ENCODE results near the gene ABCA8.

- TF ChIP-seq CTCF (IDR thresholded peaks at IDR 0.05) (no peak), NFE2L1 (CRISPR knock-in tag; IDR thresholded peaks at IDR 0.05) (no peak), ZNF396 (CRISPR knock-in tag; IDR thresholded peaks at IDR 0.05; ENCODE audit: borderline replicate concordance) (no peak), MXD4 (CRISPR knock-in tag; IDR thresholded peaks at IDR 0.05; ENCODE audit: borderline replicate concordance) (no peak), TEAD1 (CRISPR knock-in tag; IDR thresholded peaks at IDR 0.05) (no peak), ZNF416 (CRISPR knock-in tag; IDR thresholded peaks at IDR 0.05) (no peak), SOX15 (CRISPR knock-in tag; IDR thresholded peaks at IDR 0.05) (no peak)
Observed at GRCh38 chr17:68892193-68892592, 63.0 kb downstream of the ABCA8 start.
